Mucosa of rectum (tissue), 2 donors: ENCODE measurements around the gene MYCN.
"Not testable (repeated sequence)": the region's sequence is repeated elsewhere in the genome, so short reads cannot be mapped to it uniquely, and the experiment has no call there.

ENCODE experiments used
- H3K27ac ChIP-seq, 2 donors: one replicate each; pipeline ENCODE4 v1.7.0; 2013; ENCODE audit warnings: inconsistent platforms in 2 of 2, low read depth in 2 of 2, low read length in 2 of 2
- H3K27me3 ChIP-seq, 2 donors: one replicate each; pipeline ENCODE4 v1.7.0; 2013; ENCODE audit warnings: low read length in 2 of 2; ENCODE audit not compliant: control insufficient read depth in 2 of 2, insufficient read depth in 2 of 2
- H3K36me3 ChIP-seq, 2 donors: one replicate each; pipeline ENCODE4 v1.7.0; 2013; ENCODE audit warnings: low read length in 2 of 2; ENCODE audit not compliant: control insufficient read depth in 2 of 2, insufficient read depth in 2 of 2
- H3K4me1 ChIP-seq, 2 donors: one replicate each; pipeline ENCODE4 v1.7.0; 2013; ENCODE audit warnings: low read length in 2 of 2, mild to moderate bottlenecking in 1 of 2; ENCODE audit not compliant: control insufficient read depth in 2 of 2, insufficient read depth in 2 of 2
- H3K4me3 ChIP-seq, 2 donors: one replicate each; pipeline ENCODE4 v1.7.0; 2013; ENCODE audit warnings: low read length in 2 of 2
- H3K9ac ChIP-seq, 2 donors: one replicate each; pipeline ENCODE4 v1.7.0; 2013; ENCODE audit warnings: low read length in 2 of 2, low read depth in 1 of 2, mild to moderate bottlenecking in 1 of 2
- H3K9me3 ChIP-seq, 2 donors: one replicate each; pipeline ENCODE4 v1.7.0; 2013; ENCODE audit warnings: low read length in 2 of 2; ENCODE audit not compliant: control insufficient read depth in 2 of 2
- donor health status: healthy.
- donor health status: Normal muscosa, but diverticular disease.

MYCN gene

GRCh38 chr2:15959331-15960153 lies 19.2 kb downstream of the MYCN start:
- H3K4me3 ChIP-seq: no peak overlapping the region
- no peaks in the 10 kb centered on the region for H3K9me3 ChIP-seq
- no peak overlapping the region for H3K27ac ChIP-seq
- H3K9ac ChIP-seq: no peak overlapping the region
- H3K4me1 ChIP-seq: no peaks in the 10 kb centered on the region
- H3K27me3 ChIP-seq: no peaks in the 10 kb centered on the region
- no peaks in the 10 kb centered on the region for H3K36me3 ChIP-seq

GRCh38 chr2:15960154-15960520 lies 19.8 kb downstream of the MYCN start:
- not testable (repeated sequence) for H3K36me3 ChIP-seq, H3K27me3 ChIP-seq, H3K27ac ChIP-seq, H3K4me3 ChIP-seq, H3K9ac ChIP-seq, H3K9me3 ChIP-seq, H3K4me1 ChIP-seq

GRCh38 chr2:15963109-15963976 lies 23.0 kb downstream of the MYCN start:
- not testable (repeated sequence) for H3K9me3 ChIP-seq, H3K27ac ChIP-seq, H3K4me3 ChIP-seq, H3K27me3 ChIP-seq, H3K9ac ChIP-seq, H3K4me1 ChIP-seq, H3K36me3 ChIP-seq

GRCh38 chr2:15963977-15964670 lies 23.8 kb downstream of the MYCN start:
- Histone ChIP-seq H3K27ac (no peak overlapping the region), H3K4me1 (no peaks in the 10 kb centered on the region), H3K9ac (no peak overlapping the region), H3K4me3 (no peak overlapping the region), H3K27me3 (no peaks in the 10 kb centered on the region), H3K9me3 (no peaks in the 10 kb centered on the region), H3K36me3 (no peaks in the 10 kb centered on the region)

GRCh38 chr2:15964936-15965563 lies 24.7 kb downstream of the MYCN start:
- H3K9ac ChIP-seq: no peak overlapping the region
- no peak overlapping the region for H3K4me3 ChIP-seq
- H3K4me1 ChIP-seq: no peaks in the 10 kb centered on the region
- no peak overlapping the region for H3K27ac ChIP-seq
- H3K9me3 ChIP-seq: no peaks in the 10 kb centered on the region
- H3K36me3 ChIP-seq: no peaks in the 10 kb centered on the region
- H3K27me3 ChIP-seq: no peaks in the 10 kb centered on the region

GRCh38 chr2:15965564-15966019 lies 25.2 kb downstream of the MYCN start:
- Histone ChIP-seq H3K4me1 (no peaks in the 10 kb centered on the region), H3K27me3 (no peaks in the 10 kb centered on the region), H3K27ac (no peak overlapping the region), H3K4me3 (no peak overlapping the region), H3K9ac (no peak overlapping the region), H3K36me3 (no peaks in the 10 kb centered on the region), H3K9me3 (no peaks in the 10 kb centered on the region)

- Histone ChIP-seq H3K27ac (no peak overlapping the region), H3K36me3 (no peaks in the 10 kb centered on the region), H3K4me1 (no peaks in the 10 kb centered on the region), H3K27me3 (no peaks in the 10 kb centered on the region), H3K9me3 (no peaks in the 10 kb centered on the region), H3K4me3 (no peak overlapping the region), H3K9ac (no peak overlapping the region)
Measured at GRCh38 chr2:15967415-15968279, 27.3 kb downstream of the MYCN start.

GRCh38 chr2:15968280-15969178 lies 28.2 kb downstream of the MYCN start:
- no peak overlapping the region for H3K27ac ChIP-seq
- no peak overlapping the region for H3K4me3 ChIP-seq
- H3K36me3 ChIP-seq: no peaks in the 10 kb centered on the region
- no peaks in the 10 kb centered on the region for H3K9me3 ChIP-seq
- H3K4me1 ChIP-seq: no peaks in the 10 kb centered on the region
- no peak overlapping the region for H3K9ac ChIP-seq
- no peaks in the 10 kb centered on the region for H3K27me3 ChIP-seq
